Thymus (tissue), 11 donors: Measurements from ENCODE around the gene RARA. TPM values are rescaled to one million over a fixed set of nuclear protein-coding genes. Genes with fewer than 3 reads are reported as not detected.
"Not testable (repeated sequence)": the region's sequence is repeated elsewhere in the genome, so short reads cannot be mapped to it uniquely, and the experiment has no call there.

ENCODE experiments used
- DNase-seq, 9 donors: peaks; one replicate each; pipeline ENCODE4 v3.0.0-alpha.2; 2013; ENCODE audit warnings: low spot score in 9 of 9, low read depth in 6 of 9, missing footprints in 1 of 9
- H3K27ac ChIP-seq, 2 donors: one replicate each; pipeline ENCODE4 v1.5.1; 2013; ENCODE audit warnings: control low read depth in 1 of 2, low read depth in 1 of 2, low read length in 1 of 2, mild to moderate bottlenecking in 1 of 2, moderate library complexity in 1 of 2
- H3K27me3 ChIP-seq, 2 donors: one replicate each; pipeline ENCODE4 v1.5.1; 2013; ENCODE audit warnings: low read length in 1 of 2; ENCODE audit not compliant: control insufficient read depth in 2 of 2, insufficient read depth in 1 of 2
- H3K36me3 ChIP-seq, 2 donors: one replicate each; pipeline ENCODE4 v1.5.1; 2013; ENCODE audit warnings: low read length in 1 of 2, mild to moderate bottlenecking in 1 of 2, moderate library complexity in 1 of 2; ENCODE audit not compliant: control insufficient read depth in 2 of 2, insufficient read depth in 2 of 2
- H3K4me1 ChIP-seq, 2 donors: one replicate each; pipeline ENCODE4 v1.5.1; 2013; ENCODE audit warnings: low read length in 2 of 2; ENCODE audit not compliant: control insufficient read depth in 2 of 2, insufficient read depth in 2 of 2
- H3K4me3 ChIP-seq, 2 donors: one replicate each; pipeline ENCODE4 v1.5.1; 2013; ENCODE audit warnings: low read length in 2 of 2, control low read depth in 1 of 2, mild to moderate bottlenecking in 1 of 2
- H3K9me3 ChIP-seq, 2 donors: one replicate each; pipeline ENCODE4 v1.5.1; 2013; ENCODE audit warnings: low read length in 1 of 2, mild to moderate bottlenecking in 1 of 2; ENCODE audit not compliant: control insufficient read depth in 2 of 2, insufficient read depth in 1 of 2
- WGBS: extraction: QIAGEN DNeasy Blood & Tissue Kit; methylation state at CpG from one replicate; pipeline ENCODE4 v1.1.7; 2013; 5-methylcytosine and 5-hydroxymethylcytosine counted together
- polyA plus RNA-seq: library from polyadenylated mRNA; stranded (reverse); fragments of 200-250 nt; gene quantifications from one replicate; pipeline ENCODE4 v1.2.3, GENCODE V29; 2013
- total RNA-seq: library from RNA; stranded (reverse); fragments of 120-200 nt; gene quantifications from one replicate; pipeline ENCODE4 v1.2.4, GENCODE V29; 2013
- donor health status: healthy.

RARA gene
- total and polyA plus RNA-seq, 2 donors = 5.8 to 17.1 TPM

- WGBS = 93% methylated on average over 5 of the region's 5 CpGs
- H3K27ac ChIP-seq, H3K27me3 ChIP-seq, H3K4me3 ChIP-seq, H3K9me3 ChIP-seq, DNase-seq: not testable (repeated sequence)
- Histone ChIP-seq H3K36me3 (peaks cover 3 to 44% of the 10 kb centered on the region in 2 donors), H3K4me1 (peaks cover 27 to 63% of the 10 kb centered on the region in 2 donors)
Observed at GRCh38 chr17:40304552-40304863, 4.5 kb upstream of the RARA start.

GRCh38 chr17:40304866-40305265, 4.1 kb upstream of the RARA start:
- not testable (repeated sequence) for DNase-seq, H3K4me3 ChIP-seq, H3K9me3 ChIP-seq, H3K27me3 ChIP-seq, H3K27ac ChIP-seq
- Histone ChIP-seq H3K4me1 (peaks cover 27 to 66% of the 10 kb centered on the region in 2 donors), H3K36me3 (peaks cover 3 to 42% of the 10 kb centered on the region in 2 donors)
- 96% methylated on average over 5 of the region's 5 CpGs for WGBS

GRCh38 chr17:40306395-40306794, 2.6 kb upstream of the RARA start:
- Histone ChIP-seq H3K27ac (peak overlapping the region in 1 of 2 donors; percentile 70), H3K27me3 (no peaks in the 10 kb centered on the region), H3K4me3 (no peak overlapping the region), H3K9me3 (no peaks in the 10 kb centered on the region), H3K36me3 (peaks cover 0 to 28% of the 10 kb centered on the region in 2 donors), H3K4me1 (peaks cover 27 to 82% of the 10 kb centered on the region in 2 donors)
- WGBS = 88% methylated on average over 2 of the region's 2 CpGs
- no peak for DNase-seq

- Histone ChIP-seq H3K4me3 (no peak overlapping the region), H3K27me3 (no peaks in the 10 kb centered on the region), H3K9me3 (no peaks in the 10 kb centered on the region), H3K27ac (peak overlapping the region in 1 of 2 donors; percentile 70), H3K36me3 (peaks cover 0 to 22% of the 10 kb centered on the region in 2 donors), H3K4me1 (peaks cover 27 to 89% of the 10 kb centered on the region in 2 donors)
- DNase-seq = peak in 1 of 9 donors; percentile 55
- WGBS = 66% methylated on average over 10 of the region's 10 CpGs
Observed at GRCh38 chr17:40307001-40307730, 1.8 kb upstream of the RARA start.

DNA sequence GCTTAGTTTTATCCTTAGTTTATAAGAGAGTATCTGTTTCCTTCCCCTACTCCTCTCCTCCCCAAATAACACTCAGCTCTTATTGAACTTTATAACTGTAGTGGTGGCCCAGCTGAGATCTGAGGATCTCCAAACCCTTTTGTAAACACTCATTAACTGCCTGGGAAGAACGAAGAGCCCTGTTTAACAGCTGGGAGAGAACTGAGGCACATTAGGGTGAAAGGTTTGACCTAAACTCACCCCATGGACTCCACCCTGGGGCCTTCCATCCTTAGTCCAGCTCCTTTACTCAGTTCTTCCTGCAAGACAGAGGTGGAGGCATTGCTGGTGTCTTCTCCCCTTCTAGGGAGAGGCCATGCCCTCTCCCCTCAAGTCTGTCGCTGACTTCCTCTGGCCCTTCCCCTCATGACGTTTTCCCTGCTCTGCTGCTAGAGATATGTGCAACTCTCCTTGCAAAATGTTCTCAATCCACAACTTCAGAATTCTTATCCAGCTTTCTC, 1.2 kb upstream of the RARA start:
- peaks cover 0 to 17% of the 10 kb centered on the region in 2 donors for H3K36me3 ChIP-seq
- H3K27ac ChIP-seq = peak overlapping the region in 1 of 2 donors; percentile 70
- 35% methylated on average over 3 of the region's 3 CpGs for WGBS
- no peak overlapping the region for H3K4me3 ChIP-seq
- no peaks in the 10 kb centered on the region for H3K27me3 ChIP-seq
- no peaks in the 10 kb centered on the region for H3K9me3 ChIP-seq
- peaks cover 29 to 95% of the 10 kb centered on the region in 2 donors for H3K4me1 ChIP-seq
- no peak for DNase-seq

- H3K36me3 ChIP-seq = no peaks in the 10 kb centered on the region
- H3K27me3 ChIP-seq = no peaks in the 10 kb centered on the region
- H3K9me3 ChIP-seq = no peaks in the 10 kb centered on the region
- peaks cover 31 to 93% of the 10 kb centered on the region in 2 donors for H3K4me1 ChIP-seq
- WGBS = 88% methylated on average over 2 of the region's 2 CpGs
- H3K4me3 ChIP-seq = no peak overlapping the region
- DNase-seq = no peak
- no peak overlapping the region for H3K27ac ChIP-seq
Observed at GRCh38 chr17:40309949-40310510, 1.1 kb downstream of the RARA start.

DNA sequence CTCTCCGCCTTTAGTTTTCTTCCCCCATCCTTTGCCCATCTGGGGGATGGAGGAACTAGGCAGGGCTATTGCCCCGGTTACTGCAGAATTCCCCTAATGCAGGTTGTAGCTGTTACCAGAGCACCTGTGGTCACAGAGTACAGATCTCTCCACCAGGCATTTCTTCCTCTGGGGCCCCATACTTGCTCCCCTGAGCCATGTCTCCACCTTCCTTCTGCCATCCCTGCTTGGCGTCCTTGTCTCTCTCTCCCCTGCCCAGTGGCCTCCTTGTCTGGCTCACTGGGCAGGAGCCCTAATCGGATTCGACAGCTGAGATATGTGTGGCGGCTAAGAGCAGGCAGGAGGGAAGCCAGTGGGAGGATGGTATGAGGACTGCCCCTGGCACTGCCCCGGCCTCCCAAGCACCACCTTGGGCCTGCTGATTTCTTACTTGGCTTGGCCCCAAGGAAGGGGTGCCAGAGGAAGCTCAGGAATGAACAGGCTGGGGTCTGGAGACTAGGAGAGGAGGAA, 2.0 kb downstream of the RARA start:
- Histone ChIP-seq H3K4me1 (peaks cover 40 to 97% of the 10 kb centered on the region in 2 donors), H3K27me3 (no peaks in the 10 kb centered on the region), H3K9me3 (no peaks in the 10 kb centered on the region), H3K27ac (no peak overlapping the region), H3K36me3 (no peaks in the 10 kb centered on the region), H3K4me3 (no peak overlapping the region)
- no peak for DNase-seq
- WGBS = 90% methylated on average over 7 of the region's 7 CpGs

GRCh38 chr17:40311575-40311974, 2.6 kb downstream of the RARA start:
- peaks cover 41 to 97% of the 10 kb centered on the region in 2 donors for H3K4me1 ChIP-seq
- no peak for DNase-seq
- WGBS = 50% methylated on average over 2 of the region's 2 CpGs
- no peaks in the 10 kb centered on the region for H3K9me3 ChIP-seq
- no peak overlapping the region for H3K27ac ChIP-seq
- H3K27me3 ChIP-seq = peaks cover 0 to under 1% of the 10 kb centered on the region in 2 donors
- H3K4me3 ChIP-seq = no peak overlapping the region
- no peaks in the 10 kb centered on the region for H3K36me3 ChIP-seq

GRCh38 chr17:40312131-40312731, 3.3 kb downstream of the RARA start:
- H3K4me1 ChIP-seq = peaks cover 41 to 97% of the 10 kb centered on the region in 2 donors
- DNase-seq = no peak
- 76% methylated on average over 7 of the region's 7 CpGs for WGBS
- no peak overlapping the region for H3K4me3 ChIP-seq
- no peaks in the 10 kb centered on the region for H3K36me3 ChIP-seq
- H3K27ac ChIP-seq = no peak overlapping the region
- H3K27me3 ChIP-seq = peaks cover 0 to 6% of the 10 kb centered on the region in 2 donors
- H3K9me3 ChIP-seq = no peaks in the 10 kb centered on the region
